Thoracic aorta (tissue), 2 donors: Measurements from ENCODE around the gene CDH23. TPM values are rescaled to one million over a fixed set of nuclear protein-coding genes. Genes with fewer than 3 reads are reported as not detected.

Source experiments
- ATAC-seq: fragments of 150-250 bp; one replicate; pipeline ENCODE4 v1.8.0; 2017; ENCODE audit warnings: low read depth; ENCODE audit not compliant: insufficient number of reproducible peaks, low FRiP score
- DNase-seq: peaks from one replicate; pipeline ENCODE4 v3.0.0-alpha.2; 2020; ENCODE audit warnings: low spot score
- H3K27ac ChIP-seq, 2 donors: fragments of 200-600 bp; sonication (generic); 1 replicate in 1 of 2; 2 replicates in 1 of 2; pipeline ENCODE4 v1.5.1; 2016; ENCODE audit warnings: mild to moderate bottlenecking in 2 of 2, moderate library complexity in 2 of 2
- H3K27me3 ChIP-seq: fragments of 200-600 bp; sonication (generic); replicated peaks from 2 replicates; pipeline ENCODE4 v1.6.0; 2016; ENCODE audit warnings: mild to moderate bottlenecking; ENCODE audit not compliant: insufficient read depth
- H3K36me3 ChIP-seq: fragments of 200-600 bp; sonication (generic); one replicate; pipeline ENCODE4 v1.5.1; 2016
- H3K4me1 ChIP-seq, 2 donors: fragments of 200-600 bp; sonication (generic); 1 replicate in 1 of 2; 2 replicates in 1 of 2; pipeline versions ENCODE4 v1.5.1 to v1.6.0; 2016; ENCODE audit warnings: low read depth in 2 of 2, mild to moderate bottlenecking in 1 of 2; ENCODE audit not compliant: control insufficient read depth in 1 of 2
- H3K4me3 ChIP-seq: fragments of 200-600 bp; sonication (generic); 2 replicates; pipeline ENCODE4 v1.5.1; 2016; ENCODE audit warnings: mild to moderate bottlenecking
- H3K9me3 ChIP-seq: fragments of 200-600 bp; sonication (generic); 2 replicates; pipeline ENCODE4 v1.5.1; 2016
- CTCF ChIP-seq: fragments of 200-600 bp; sonication (generic); IDR thresholded peaks from one replicate; pipeline ENCODE4 v1.5.1; 2019; ENCODE audit warnings: antibody characterized with exemption
- total RNA-seq, 2 donors: library from RNA; depleted of rRNA; stranded (reverse); fragments of >200 nt; gene quantifications; one replicate each; pipeline versions ENCODE4 v1.1.0 to v1.2.3, GENCODE V29; 2016

The CDH23 gene
- total RNA-seq, 2 donors from 2014 or later: 10.6 to 10.8 TPM

GRCh38 chr10:71685554-71686232 is 289.0 kb downstream of the CDH23 start:
- no peaks in the 10 kb centered on the region for H3K4me1 ChIP-seq
- H3K27me3 ChIP-seq: no peaks in the 10 kb centered on the region
- H3K9me3 ChIP-seq: no peaks in the 10 kb centered on the region
- ATAC-seq (no peak), DNase-seq (no peak)
- no peak overlapping the region for H3K4me3 ChIP-seq
- no peak overlapping the region for H3K27ac ChIP-seq
- H3K36me3 ChIP-seq: no peaks in the 10 kb centered on the region
- TF ChIP-seq CTCF: no peak

- no peaks in the 10 kb centered on the region for H3K36me3 ChIP-seq
- H3K27ac ChIP-seq: no peak overlapping the region
- H3K4me1 ChIP-seq: no peaks in the 10 kb centered on the region
- H3K27me3 ChIP-seq: no peaks in the 10 kb centered on the region
- H3K9me3 ChIP-seq: no peaks in the 10 kb centered on the region
- DNase-seq: no peak
- TF ChIP-seq CTCF: no peak
- no peak for ATAC-seq
- no peak overlapping the region for H3K4me3 ChIP-seq
These were observed 290.4 kb downstream of the CDH23 start for GRCh38 chr10:71687077-71687476.

- no peaks in the 10 kb centered on the region for H3K4me1 ChIP-seq
- no peaks in the 10 kb centered on the region for H3K36me3 ChIP-seq
- no peak for TF ChIP-seq CTCF
- no peaks in the 10 kb centered on the region for H3K9me3 ChIP-seq
- no peak for DNase-seq
- no peak for ATAC-seq
- no peak overlapping the region for H3K4me3 ChIP-seq
- no peaks in the 10 kb centered on the region for H3K27me3 ChIP-seq
- no peak overlapping the region for H3K27ac ChIP-seq
These were observed 290.8 kb downstream of the CDH23 start for GRCh38 chr10:71687480-71687879.

GRCh38 chr10:71688256-71688655 is 291.5 kb downstream of the CDH23 start:
- Histone ChIP-seq H3K27me3 (no peaks in the 10 kb centered on the region), H3K4me3 (no peak overlapping the region), H3K36me3 (no peaks in the 10 kb centered on the region), H3K27ac (no peak overlapping the region), H3K4me1 (no peaks in the 10 kb centered on the region), H3K9me3 (no peaks in the 10 kb centered on the region)
- ATAC-seq (no peak), DNase-seq (no peak)
- no peak for TF ChIP-seq CTCF

- ATAC-seq (no peak), DNase-seq (no peak)
- Histone ChIP-seq H3K4me3 (no peak overlapping the region), H3K9me3 (no peaks in the 10 kb centered on the region), H3K36me3 (no peaks in the 10 kb centered on the region), H3K27ac (no peak overlapping the region), H3K4me1 (no peaks in the 10 kb centered on the region), H3K27me3 (no peaks in the 10 kb centered on the region)
- TF ChIP-seq CTCF: no peak
These were observed 293.5 kb downstream of the CDH23 start for GRCh38 chr10:71690094-71690720.
